H9 (cell line): ENCODE data around the gene EPB41L1. TPM values are rescaled to one million over a fixed set of nuclear protein-coding genes. Genes with fewer than 3 reads are reported as not detected.

Experiments used
- DNase-seq: peaks from one replicate; pipeline ENCODE4 v3.0.0-alpha.2; 2017
- H2AFZ ChIP-seq: one replicate; pipeline ENCODE4 v1.6.1; 2013; ENCODE audit warnings: mild to moderate bottlenecking, low read length, control low read depth, moderate library complexity
- H2AK5ac ChIP-seq: 2 replicates; pipeline ENCODE4 v1.6.1; 2013; ENCODE audit warnings: low read length, control low read depth, mixed read lengths; ENCODE audit not compliant: insufficient read length
- H2BK120ac ChIP-seq: one replicate; pipeline ENCODE4 v1.6.1; 2013; ENCODE audit warnings: low read depth, mild to moderate bottlenecking, low read length, control low read depth, inconsistent platforms; ENCODE audit not compliant: poor library complexity, severe bottlenecking
- H2BK12ac ChIP-seq: 2 replicates; pipeline ENCODE4 v1.6.1; 2013; ENCODE audit warnings: low read length, control low read depth, mixed read lengths, low read depth; ENCODE audit not compliant: insufficient read length
- H2BK15ac ChIP-seq: 2 replicates; pipeline ENCODE4 v1.6.1; 2013; ENCODE audit warnings: low read depth, low read length, control low read depth
- H2BK20ac ChIP-seq: one replicate; pipeline ENCODE4 v1.6.1; 2013; ENCODE audit warnings: low read depth, mild to moderate bottlenecking, low read length, control low read depth, inconsistent platforms; ENCODE audit not compliant: poor library complexity, severe bottlenecking
- H2BK5ac ChIP-seq: 2 replicates; pipeline ENCODE4 v1.6.1; 2013; ENCODE audit warnings: low read length, control low read depth, mixed read lengths; ENCODE audit not compliant: insufficient read length
- H3K14ac ChIP-seq: 2 replicates; pipeline ENCODE4 v1.6.1; 2013; ENCODE audit warnings: low read length, control low read depth; ENCODE audit not compliant: insufficient read depth
- H3K18ac ChIP-seq: 2 replicates; pipeline ENCODE4 v1.6.1; 2013; ENCODE audit warnings: low read depth, mild to moderate bottlenecking, mixed read lengths, low read length, control low read depth; ENCODE audit not compliant: insufficient read length
- H3K23ac ChIP-seq: 2 replicates; pipeline ENCODE4 v1.6.1; 2013; ENCODE audit warnings: low read length, control low read depth, mixed read lengths, low read depth; ENCODE audit not compliant: insufficient read length
- H3K23me2 ChIP-seq: 2 replicates; pipeline ENCODE4 v1.6.1; 2013; ENCODE audit warnings: low read depth, mild to moderate bottlenecking, mixed read lengths, low read length, control low read depth; ENCODE audit not compliant: insufficient read length, poor library complexity, severe bottlenecking
- H3K27ac ChIP-seq: 2 replicates; pipeline ENCODE4 v1.5.1; 2013; ENCODE audit warnings: low read length, control low read depth, mixed read lengths, low read depth; ENCODE audit not compliant: insufficient read length
- H3K27me3 ChIP-seq: 2 replicates; pipeline ENCODE4 v1.6.1; 2013; ENCODE audit warnings: low read length, control low read depth, inconsistent platforms; ENCODE audit not compliant: insufficient read depth
- H3K4ac ChIP-seq: 2 replicates; pipeline ENCODE4 v1.6.1; 2013; ENCODE audit warnings: low read depth, mild to moderate bottlenecking, control low read depth, inconsistent platforms, low read length, moderate library complexity
- H3K4me1 ChIP-seq: 2 replicates; pipeline ENCODE4 v1.6.1; 2013; ENCODE audit warnings: low read length, control low read depth, inconsistent platforms; ENCODE audit not compliant: insufficient read depth
- H3K4me2 ChIP-seq: 2 replicates; pipeline ENCODE4 v1.6.1; 2013; ENCODE audit warnings: low read length, control low read depth, mixed read lengths; ENCODE audit not compliant: insufficient read length, insufficient read depth
- H3K56ac ChIP-seq: 2 replicates; pipeline ENCODE4 v1.6.1; 2013; ENCODE audit warnings: low read depth, mild to moderate bottlenecking, mixed read lengths, low read length, control low read depth; ENCODE audit not compliant: insufficient read length
- H3K79me1 ChIP-seq: 2 replicates; pipeline ENCODE4 v1.6.1; 2013; ENCODE audit warnings: low read depth, mild to moderate bottlenecking, moderate library complexity, low read length, control low read depth, inconsistent platforms; ENCODE audit not compliant: insufficient read depth, poor library complexity, severe bottlenecking
- H3K79me2 ChIP-seq: 2 replicates; pipeline ENCODE4 v1.6.1; 2013; ENCODE audit warnings: low read length, control low read depth, inconsistent platforms; ENCODE audit not compliant: insufficient read depth
- H3K9ac ChIP-seq: 2 replicates; pipeline ENCODE4 v1.6.1; 2013; ENCODE audit warnings: low read length, control low read depth, mixed read lengths; ENCODE audit not compliant: insufficient read length; ENCODE audit errors: extremely low read depth
- H3K9me3 ChIP-seq: one replicate; pipeline ENCODE4 v1.6.1; 2013; ENCODE audit warnings: low read depth, low read length, inconsistent platforms; ENCODE audit not compliant: control insufficient read depth
- H3T11ph ChIP-seq: one replicate; pipeline ENCODE4 v1.6.1; 2013; ENCODE audit warnings: mild to moderate bottlenecking, low read length, control low read depth, inconsistent platforms
- H4K20me1 ChIP-seq: one replicate; pipeline ENCODE4 v1.6.1; 2013; ENCODE audit not compliant: control insufficient read depth, insufficient read length, insufficient read depth
- H4K5ac ChIP-seq: 2 replicates; pipeline ENCODE4 v1.6.1; 2013; ENCODE audit warnings: low read depth, mild to moderate bottlenecking, mixed read lengths, low read length, control low read depth; ENCODE audit not compliant: insufficient read length
- H4K8ac ChIP-seq: replicated peaks from 2 replicates; pipeline ENCODE4 v1.6.1; 2013; ENCODE audit warnings: low read length, control low read depth, mixed read lengths, low read depth; ENCODE audit not compliant: insufficient read length
- H4K91ac ChIP-seq: 2 replicates; pipeline ENCODE4 v1.6.1; 2013; ENCODE audit warnings: low read depth, mild to moderate bottlenecking, moderate library complexity, mixed read lengths, low read length, control low read depth; ENCODE audit not compliant: insufficient read length
- H3K27ac Mint-ChIP-seq, 3 experiments: 2 replicates in 2 of 3; 3 replicates in 1 of 3; pipeline ENCODE4 v1.8.0; 2020 to 2021; ENCODE audit warnings: mixed read lengths in 3 of 3, mild to moderate bottlenecking in 1 of 3, moderate library complexity in 1 of 3
- H3K27me3 Mint-ChIP-seq: 2 replicates; pipeline ENCODE4 v1.8.0; 2021; ENCODE audit warnings: low read depth, mild to moderate bottlenecking, moderate library complexity, mixed read lengths
- H3K36me3 Mint-ChIP-seq, 3 experiments: 2 replicates in 2 of 3; 3 replicates in 1 of 3; pipeline ENCODE4 v1.8.0; 2020 to 2021; ENCODE audit warnings: low read depth in 3 of 3, mixed read lengths in 3 of 3; ENCODE audit not compliant: insufficient read depth in 1 of 3
- H3K4me1 Mint-ChIP-seq, 2 experiments: 2 replicates each; pipeline ENCODE4 v1.8.0; 2020; ENCODE audit warnings: mixed read lengths in 2 of 2
- H3K4me3 Mint-ChIP-seq, 2 experiments: 2 replicates in 1 of 2; 3 replicates in 1 of 2; pipeline ENCODE4 v1.8.0; 2020 to 2021; ENCODE audit warnings: mild to moderate bottlenecking in 2 of 2, mixed read lengths in 2 of 2, moderate library complexity in 1 of 2
- H3K9me3 Mint-ChIP-seq, 2 experiments: 2 replicates in 1 of 2; 3 replicates in 1 of 2; pipeline ENCODE4 v1.8.0; 2020; ENCODE audit warnings: mild to moderate bottlenecking in 2 of 2, mixed read lengths in 2 of 2, moderate library complexity in 1 of 2
- total RNA-seq: library from RNA; stranded (reverse); gene quantifications from 2 replicates; pipeline ENCODE4 v1.2.1, GENCODE V29; 2021
- TF ChIP-seq, protein P1 (sequence below): fragments of 200-600 bp; sonication (generic); conservative IDR thresholded peaks from 3 replicates; pipeline ENCODE4 v1.8.0; 2021; ENCODE audit warnings: antibody characterized with exemption, mild to moderate bottlenecking

EPB41L1 gene
- total RNA-seq, 1 experiment from 2014 or later: 31.1 TPM

DNA sequence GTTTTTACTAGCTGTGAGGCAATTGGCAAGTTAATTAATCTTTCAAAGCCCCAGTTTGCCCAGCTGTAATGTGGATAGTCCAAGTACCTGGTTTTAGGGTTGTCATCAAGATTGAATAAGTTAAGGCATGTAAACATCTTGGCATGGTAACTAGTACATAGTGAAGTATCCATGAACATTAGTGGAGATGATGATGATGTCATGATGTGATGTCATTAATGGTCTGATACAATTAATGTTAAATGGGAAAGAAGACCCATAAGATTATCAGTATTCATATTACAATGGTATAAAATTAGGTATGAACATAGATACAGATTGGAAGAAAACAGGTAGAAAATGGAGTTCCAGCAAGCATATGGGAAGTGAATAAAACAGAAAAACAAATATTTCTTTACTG, 5.3 kb downstream of the EPB41L1 start:
- H4K20me1 ChIP-seq: no peaks in the 10 kb centered on the region
- H4K91ac ChIP-seq: no peak overlapping the region
- no peaks in the 10 kb centered on the region for H3K9me3 ChIP-seq
- peaks cover 4% of the 10 kb centered on the region for H3K23me2 ChIP-seq
- Mint-ChIP-seq H3K36me3 (no peaks in the 10 kb centered on the region), H3K9me3 (no peaks in the 10 kb centered on the region), H3K4me1 (peaks cover 10 to 15% of the 10 kb centered on the region in 2 experiments), H3K27me3 (peaks cover 16% of the 10 kb centered on the region), H3K27ac (no peak overlapping the region), H3K4me3 (no peak overlapping the region)
- no peak overlapping the region for H4K8ac ChIP-seq
- H2AK5ac ChIP-seq: no peak overlapping the region
- no peak overlapping the region for H2BK5ac ChIP-seq
- no peaks in the 10 kb centered on the region for H3K79me1 ChIP-seq
- DNase-seq: no peak
- no peak overlapping the region for H3K14ac ChIP-seq
- no peak overlapping the region for H3K23ac ChIP-seq
- H3K79me2 ChIP-seq: no peaks in the 10 kb centered on the region
- no peak overlapping the region for H2BK15ac ChIP-seq
- no peak overlapping the region for H2BK12ac ChIP-seq
- H2BK120ac ChIP-seq: no peak overlapping the region
- no peak overlapping the region for H3K56ac ChIP-seq
- no peak overlapping the region for H3T11ph ChIP-seq
- H2AFZ ChIP-seq: no peak overlapping the region
- H3K4ac ChIP-seq: no peak overlapping the region
- H3K27me3 ChIP-seq: no peaks in the 10 kb centered on the region; the same call in 1 of the 2 replicates
- H3K9ac ChIP-seq: no peak overlapping the region
- no peak overlapping the region for H3K18ac ChIP-seq
- H3K4me1 ChIP-seq: no peaks in the 10 kb centered on the region; the same call in 1 of the 2 replicates
- no peak overlapping the region for H3K4me2 ChIP-seq
- no peak overlapping the region for H4K5ac ChIP-seq
- TF ChIP-seq, protein P1, sequence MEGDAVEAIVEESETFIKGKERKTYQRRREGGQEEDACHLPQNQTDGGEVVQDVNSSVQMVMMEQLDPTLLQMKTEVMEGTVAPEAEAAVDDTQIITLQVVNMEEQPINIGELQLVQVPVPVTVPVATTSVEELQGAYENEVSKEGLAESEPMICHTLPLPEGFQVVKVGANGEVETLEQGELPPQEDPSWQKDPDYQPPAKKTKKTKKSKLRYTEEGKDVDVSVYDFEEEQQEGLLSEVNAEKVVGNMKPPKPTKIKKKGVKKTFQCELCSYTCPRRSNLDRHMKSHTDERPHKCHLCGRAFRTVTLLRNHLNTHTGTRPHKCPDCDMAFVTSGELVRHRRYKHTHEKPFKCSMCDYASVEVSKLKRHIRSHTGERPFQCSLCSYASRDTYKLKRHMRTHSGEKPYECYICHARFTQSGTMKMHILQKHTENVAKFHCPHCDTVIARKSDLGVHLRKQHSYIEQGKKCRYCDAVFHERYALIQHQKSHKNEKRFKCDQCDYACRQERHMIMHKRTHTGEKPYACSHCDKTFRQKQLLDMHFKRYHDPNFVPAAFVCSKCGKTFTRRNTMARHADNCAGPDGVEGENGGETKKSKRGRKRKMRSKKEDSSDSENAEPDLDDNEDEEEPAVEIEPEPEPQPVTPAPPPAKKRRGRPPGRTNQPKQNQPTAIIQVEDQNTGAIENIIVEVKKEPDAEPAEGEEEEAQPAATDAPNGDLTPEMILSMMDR: no peak
- H3K27ac ChIP-seq: no peak overlapping the region
- no peak overlapping the region for H2BK20ac ChIP-seq
